ENCODE results near the gene GM2A. TPM values are rescaled to one million over a fixed set of nuclear protein-coding genes. Genes with fewer than 3 reads are reported as not detected.
"Not testable (repeated sequence)": the region's sequence is repeated elsewhere in the genome, so short reads cannot be mapped to it uniquely, and the experiment has no call there.

Gene GM2A
- total RNA-seq, 1 donor from 2014 or later: 118 TPM

DNA sequence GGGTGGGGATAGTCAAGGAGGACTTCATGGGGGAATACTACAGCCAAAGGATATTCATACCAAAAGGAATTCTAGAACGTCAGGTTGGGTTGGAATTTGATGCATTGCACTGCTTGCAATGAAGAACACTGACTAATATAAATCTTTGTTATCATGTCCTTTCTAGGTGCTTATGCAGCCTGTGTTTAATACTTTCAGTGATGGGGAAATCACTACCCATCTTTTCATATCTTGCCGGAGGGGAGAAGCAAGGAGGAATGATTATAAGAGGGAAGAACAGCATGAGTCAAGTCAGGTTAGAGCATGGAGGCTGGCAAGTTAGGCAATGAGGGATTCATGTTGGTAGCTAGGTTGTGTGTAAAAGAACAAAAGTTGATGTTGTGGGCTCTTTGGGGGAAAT is 24.0 kb upstream of the GM2A start:
- no peak for ATAC-seq

DNA sequence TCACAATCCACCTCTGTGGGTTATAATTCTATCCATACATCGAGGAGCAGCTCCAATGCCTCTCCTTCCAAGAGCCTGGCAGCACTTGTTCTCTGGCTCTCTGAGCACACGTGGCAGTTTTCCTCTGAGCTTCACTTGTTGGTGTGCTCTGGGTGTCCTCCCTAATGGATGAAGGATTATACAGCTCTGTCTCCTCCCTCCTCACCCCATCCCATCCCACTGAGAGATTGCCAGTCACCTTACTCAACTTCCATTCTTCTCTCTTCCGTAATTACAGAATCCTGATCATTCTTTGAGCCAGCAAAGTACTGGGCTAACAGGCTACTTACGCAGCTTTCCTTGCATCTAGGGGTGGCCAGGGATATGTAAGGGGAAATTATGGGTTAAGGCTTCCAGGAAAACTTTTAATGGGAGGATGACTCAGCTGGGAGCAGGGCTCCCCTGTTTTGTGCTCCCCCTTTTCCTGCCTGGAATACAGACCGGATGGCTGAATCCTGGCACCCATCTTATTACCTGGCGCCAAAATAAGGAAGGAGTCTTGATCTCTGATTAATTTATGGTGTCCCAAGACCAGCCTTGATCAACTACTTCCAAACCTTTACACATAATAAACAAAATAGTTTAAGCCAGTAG is 22.8 kb upstream of the GM2A start:
- ATAC-seq: peak; percentile 22

DNA sequence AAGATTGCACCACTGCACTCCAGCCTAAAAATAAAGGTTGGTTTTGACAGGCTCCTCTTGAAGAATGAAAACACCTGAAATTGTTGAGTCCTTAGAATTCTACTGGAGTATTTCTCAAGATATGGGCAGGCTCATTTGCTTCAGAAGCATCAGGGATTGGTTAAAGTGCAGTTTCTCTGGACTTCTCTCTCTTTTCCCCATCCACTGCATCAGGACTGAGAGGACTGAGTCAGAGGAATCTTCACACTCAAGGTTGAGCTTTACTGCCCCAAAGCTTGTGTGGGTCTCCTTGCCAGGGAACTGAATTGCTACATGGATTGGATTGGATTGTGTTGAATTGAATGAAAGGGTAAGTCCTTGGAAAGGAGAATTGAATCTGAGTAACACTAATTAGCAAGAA is 21.6 kb upstream of the GM2A start:
- no peak for ATAC-seq

DNA sequence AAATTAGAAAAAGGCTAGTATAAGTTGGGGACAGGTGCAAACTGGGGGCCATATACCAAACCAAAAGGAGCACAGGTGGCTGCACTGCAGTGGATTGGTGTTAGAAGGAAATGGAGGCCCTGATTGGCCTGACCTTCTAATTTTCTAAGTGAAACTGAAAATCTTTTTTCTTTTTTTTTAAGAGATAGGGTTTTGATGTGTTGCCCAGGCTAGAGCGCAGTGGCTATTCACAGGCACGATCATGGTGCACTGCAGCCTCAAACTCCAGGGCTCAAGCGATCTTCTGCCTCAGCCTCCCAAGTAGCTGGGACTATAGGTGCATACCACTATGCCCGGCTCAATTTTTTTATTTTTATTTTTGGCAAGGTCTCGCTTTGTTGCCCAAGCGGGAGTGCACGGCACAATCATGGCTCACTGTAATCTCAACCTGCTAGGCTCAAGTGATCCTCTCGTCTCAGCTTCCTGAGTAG is 19.3 kb upstream of the GM2A start:
- ATAC-seq: peak; percentile 14

DNA sequence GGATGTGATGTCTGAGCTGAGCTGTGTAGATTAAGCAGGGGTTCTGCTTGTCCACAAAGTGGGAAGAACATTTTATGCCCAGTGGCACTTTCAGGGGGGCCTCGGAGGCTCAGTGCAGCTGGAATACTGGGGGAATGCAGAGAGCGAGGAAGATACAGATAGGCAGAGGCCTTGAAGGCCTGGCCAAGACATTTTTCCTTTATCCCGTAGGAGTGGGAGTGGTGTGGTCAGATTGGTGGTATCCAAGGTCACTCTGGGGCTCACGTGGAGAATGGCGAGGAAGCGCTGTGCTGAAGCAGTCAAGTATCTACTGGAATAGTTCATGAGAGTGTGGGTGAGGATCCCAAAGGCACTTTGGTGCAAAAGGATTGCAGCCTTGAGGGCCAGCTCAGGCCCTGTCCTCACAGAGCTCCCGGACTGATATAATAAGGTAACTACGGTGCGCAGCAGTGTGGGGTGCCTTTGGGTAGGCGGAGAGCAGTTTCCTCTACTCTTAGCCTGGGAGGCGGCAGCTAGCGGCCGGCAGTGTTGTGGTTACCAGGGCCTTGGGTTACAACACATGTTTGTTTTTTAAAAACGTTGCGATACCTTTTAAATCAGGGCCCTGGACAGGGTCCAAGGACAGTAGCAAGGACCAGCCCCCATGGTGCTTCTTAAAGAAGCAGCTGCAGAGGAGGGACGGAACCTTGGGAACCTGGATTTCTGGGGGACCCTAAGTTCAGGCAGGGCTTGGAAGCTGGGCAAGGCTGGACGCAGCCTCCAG is 18.3 kb upstream of the GM2A start:
- ATAC-seq: peak; percentile 63

DNA sequence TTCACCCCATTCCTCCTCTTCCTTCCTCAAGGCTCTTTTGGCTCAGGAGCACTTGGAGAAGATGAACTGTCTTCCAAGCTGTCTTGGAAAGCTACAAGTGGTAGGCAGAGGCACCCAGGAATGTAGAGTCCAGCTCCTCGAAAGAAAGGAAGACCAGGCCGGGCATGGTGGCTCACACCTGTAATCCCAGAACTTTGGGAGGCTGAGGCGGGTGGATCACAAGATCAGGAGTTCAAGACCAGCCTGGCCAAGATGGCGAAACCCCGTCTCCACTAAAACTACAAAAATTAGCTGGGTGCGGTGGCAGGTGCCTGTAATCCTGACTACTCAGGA is 17.8 kb upstream of the GM2A start:
- ATAC-seq: not testable (repeated sequence)

DNA sequence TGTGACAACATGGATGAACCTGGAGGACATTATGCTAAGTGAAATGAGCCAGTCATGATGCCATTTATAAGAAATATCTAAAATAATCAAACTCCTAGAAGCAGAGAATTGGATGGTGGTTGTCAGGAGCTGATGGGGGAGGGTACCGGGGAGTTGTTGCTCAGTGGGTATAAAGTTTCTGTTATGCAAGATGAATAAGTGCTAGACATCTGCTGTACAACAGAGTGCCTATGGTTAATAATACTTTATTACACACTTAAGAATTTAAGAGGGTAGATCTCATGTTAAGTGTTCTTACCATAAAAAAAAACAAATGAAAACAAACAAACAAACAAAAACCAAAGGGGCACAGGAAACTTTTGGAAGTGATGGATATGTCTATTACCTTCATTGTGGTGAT is 16.1 kb upstream of the GM2A start:
- ATAC-seq: no peak

DNA sequence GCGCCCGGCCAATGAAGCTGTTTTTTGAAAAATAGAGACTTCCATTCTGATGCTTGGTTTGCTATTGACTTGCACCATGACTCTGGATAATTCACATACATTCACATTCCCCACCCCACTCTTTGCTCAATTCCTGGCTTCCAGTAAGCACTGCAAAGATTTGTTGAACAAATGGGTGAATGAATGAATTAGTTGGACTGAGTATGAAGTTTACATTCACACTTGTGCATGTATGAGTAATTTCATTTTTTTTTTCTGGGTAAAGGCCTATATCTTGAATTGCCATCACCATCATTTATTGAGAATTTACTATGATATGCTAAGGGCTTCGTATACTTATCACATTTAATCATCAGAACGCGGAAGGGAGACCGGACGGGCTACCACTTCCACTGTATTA is 15.3 kb upstream of the GM2A start:
- ATAC-seq: no peak

DNA sequence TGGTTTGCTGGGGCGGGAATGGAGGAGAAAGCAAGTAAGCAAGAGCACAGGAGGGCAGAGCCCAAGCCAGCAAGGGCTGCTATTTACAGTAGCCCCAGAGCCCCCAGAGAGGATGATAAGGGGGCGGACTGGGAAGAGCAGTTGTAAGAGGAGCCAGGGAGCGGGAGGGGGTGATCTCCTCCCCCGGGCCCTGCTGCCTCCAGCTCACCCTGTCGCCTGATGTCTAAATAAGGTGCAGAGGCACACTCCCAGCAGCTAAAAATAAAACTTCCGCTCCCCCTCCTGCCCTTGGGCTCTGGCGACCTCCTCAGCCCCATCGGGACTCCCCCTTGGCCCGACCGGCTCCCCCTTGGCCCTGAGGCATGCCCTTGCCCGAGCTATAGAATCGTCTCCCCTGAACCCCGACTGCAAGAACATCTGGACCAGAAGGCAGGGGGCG is 14.7 kb upstream of the GM2A start:
- ATAC-seq: peak; percentile 29

DNA sequence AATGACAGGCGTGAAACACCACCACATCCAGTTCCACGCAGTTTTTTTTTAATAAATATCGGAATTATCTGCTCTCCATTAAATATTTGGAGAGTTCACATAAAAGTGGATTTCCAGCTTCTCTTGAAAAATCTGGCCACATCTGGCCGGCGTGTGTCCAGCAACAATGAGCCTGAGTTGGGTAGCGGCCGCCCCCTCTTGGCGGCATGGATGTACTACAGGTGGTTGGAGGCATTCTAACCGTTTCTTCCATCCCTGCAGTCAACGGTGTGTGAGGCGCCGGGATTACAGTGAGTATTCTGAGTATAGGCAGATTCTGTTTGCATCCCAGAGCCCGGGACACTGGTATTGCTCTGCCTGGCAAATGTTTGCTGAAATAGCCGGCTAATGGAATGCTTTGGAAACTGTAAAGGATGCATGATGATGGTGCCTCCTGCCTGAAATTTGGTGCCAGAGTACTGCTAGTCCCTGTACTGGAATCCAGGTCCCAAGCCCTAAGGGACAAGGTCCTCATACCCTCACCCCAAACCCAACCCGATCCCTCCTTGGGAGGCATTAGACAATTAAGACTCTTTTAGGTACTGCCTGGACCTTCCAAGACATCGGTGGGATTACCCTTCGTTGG is 13.6 kb upstream of the GM2A start:
- peak; percentile 82 for ATAC-seq

DNA sequence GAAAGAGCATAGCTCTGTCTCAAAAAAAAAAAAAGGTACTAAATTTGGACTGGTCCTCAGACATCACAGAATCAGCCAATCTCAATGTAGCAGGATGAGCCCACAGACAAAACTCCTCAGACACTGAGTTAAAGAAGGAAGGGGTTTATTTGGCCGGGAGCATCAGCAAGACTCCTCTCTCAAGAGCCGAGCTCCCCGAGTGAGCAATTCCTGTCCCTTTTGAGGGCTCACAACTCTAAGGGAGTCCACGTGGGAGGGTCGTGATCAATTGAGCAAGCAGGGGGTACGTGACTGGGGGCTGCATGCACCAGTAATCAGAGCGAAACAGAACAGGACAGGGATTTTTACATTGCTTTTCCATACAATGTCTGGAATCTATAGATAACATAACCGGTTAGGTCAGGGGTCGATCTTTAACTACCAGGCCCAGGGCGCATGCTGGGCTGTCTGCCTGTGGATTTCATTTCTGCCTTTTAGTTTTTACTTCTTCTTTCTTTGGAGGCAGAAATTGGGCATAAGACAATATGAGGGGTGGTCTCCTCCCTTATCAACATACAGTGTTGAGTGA is 12.6 kb upstream of the GM2A start:
- not testable (repeated sequence) for ATAC-seq

DNA sequence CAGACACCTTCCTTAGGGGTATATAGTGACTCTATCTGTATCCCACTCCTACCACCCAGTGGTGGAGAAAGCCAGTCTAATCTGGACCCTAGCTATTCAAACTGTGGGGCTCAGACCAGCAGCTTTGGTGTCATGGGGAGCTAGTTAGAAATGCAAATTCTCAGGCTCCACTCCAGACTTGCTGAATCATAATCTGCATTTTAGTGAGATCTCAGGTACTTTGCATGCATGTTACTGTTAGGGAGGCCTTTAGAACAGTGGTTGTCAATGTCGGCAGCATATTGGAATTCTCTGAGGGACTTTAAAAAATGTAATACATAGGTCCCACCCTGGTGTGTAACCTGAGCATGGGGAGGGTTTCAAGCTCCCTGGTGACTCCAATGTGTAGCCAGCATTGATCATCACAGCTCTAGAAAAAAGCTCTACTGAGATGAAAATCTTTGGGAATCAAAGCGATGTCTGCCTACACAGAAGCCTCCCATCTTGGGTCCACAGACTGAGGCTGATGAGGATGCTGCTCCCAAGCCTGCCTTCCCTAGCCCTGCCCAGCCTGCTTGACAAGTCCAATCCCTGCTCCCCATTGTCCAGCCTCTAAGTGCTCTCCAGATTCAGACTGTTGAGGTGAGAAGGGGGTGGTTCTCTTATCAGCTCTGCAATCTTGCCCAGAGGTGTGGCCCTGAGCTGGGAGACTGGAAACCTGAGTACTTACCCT is 11.9 kb upstream of the GM2A start:
- ATAC-seq: no peak

DNA sequence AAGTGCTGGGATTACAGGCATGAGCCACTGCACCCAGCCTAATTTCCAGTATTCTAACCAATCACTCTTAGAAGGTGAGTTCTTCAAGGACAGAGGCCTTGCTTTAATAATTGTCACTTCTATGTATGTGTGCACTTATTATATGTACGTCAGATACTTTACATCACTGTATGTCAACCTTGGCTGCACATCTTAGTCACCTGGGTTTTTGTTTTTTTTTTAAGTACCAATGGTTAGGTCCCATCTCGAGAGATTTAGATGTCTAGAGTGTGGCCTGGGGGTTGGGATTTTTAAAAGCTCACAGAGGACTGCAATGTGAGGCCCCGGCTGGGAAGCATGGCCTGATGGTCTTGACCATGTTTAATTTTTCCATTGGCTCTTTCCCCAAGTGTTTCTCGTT is 9.9 kb upstream of the GM2A start:
- ATAC-seq: no peak

DNA sequence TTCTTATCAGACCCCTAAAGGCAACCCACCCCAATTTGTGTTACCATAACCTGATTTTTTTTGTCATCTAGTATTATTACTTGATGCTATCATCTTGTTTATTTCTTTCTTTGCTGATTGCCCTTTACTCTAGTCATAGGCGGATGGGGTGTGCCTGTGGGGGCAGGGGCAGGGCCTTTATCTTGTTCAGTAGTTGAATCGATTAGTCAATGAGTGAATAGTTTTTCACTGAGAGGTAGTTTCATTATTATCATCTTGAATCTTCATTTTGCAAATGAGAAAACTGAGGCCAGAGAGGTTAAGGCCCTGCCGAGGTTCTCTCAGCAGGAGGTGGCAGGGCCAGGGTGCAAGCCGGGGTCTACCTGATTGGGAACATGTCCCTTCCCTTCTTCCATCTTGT is 9.4 kb upstream of the GM2A start:
- no peak for ATAC-seq

DNA sequence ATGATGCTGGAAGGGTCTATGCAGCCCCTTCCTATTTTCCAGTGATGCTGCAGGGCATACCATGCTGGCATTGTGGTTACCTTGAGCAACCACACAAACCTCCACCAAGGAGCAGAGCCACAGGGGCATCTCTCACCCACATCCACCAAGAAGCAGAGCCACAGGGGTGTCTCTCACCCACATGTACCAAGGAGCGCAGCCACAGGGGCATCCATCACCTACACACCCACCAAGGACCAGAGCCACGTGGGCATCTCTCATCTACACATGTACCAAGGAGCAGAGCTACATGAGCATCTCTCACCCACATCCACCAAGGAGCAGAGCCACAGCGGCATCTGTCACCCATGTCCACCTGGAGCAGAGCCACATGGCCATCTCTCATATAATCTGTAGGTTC is 8.8 kb upstream of the GM2A start:
- ATAC-seq: no peak

DNA sequence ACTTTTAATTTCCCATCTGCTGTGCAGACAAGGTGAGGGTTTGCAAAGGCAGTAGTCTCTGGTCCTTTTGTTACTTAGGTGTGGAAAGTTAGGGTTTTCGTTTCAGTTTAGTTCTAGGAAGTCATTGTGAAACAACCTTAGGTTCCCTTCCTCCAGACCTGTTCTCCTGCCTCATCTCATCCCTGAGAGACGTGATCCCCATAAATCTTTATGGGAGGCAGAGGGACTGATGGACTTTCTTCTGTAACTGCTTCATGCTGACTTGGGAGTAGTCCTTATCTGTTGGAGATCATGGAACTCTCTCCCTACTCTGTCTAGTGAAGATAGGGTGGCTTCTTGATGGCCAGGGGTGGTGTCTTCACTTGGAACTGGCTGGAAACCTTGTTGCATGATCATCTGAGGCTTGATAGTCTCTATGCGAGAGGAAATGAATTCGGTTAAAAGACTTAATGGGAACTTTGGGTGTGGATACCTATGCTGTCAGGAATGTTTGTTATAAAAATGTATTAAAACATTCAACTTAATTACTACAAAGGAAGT is 7.2 kb upstream of the GM2A start:
- ATAC-seq: no peak

DNA sequence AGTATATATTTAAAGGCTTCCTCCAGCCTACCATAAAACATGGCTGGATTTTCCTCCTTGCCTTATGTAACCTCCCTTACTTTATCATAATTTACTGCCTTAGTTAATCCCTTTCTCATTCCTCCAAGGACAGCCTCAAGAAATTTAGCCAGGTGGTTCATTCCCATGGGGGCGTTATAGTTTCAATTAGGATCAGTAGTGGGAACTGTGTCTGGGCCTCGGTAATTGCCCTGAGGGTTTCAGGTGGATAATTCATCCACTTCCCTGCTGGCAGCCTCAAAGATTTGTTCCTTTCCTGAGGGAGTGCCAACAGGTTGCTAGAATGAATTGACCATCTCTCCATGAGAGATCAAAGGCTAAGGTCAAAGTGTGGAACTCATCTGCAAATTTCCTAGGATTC is 4.3 kb upstream of the GM2A start:
- no peak for ATAC-seq

DNA sequence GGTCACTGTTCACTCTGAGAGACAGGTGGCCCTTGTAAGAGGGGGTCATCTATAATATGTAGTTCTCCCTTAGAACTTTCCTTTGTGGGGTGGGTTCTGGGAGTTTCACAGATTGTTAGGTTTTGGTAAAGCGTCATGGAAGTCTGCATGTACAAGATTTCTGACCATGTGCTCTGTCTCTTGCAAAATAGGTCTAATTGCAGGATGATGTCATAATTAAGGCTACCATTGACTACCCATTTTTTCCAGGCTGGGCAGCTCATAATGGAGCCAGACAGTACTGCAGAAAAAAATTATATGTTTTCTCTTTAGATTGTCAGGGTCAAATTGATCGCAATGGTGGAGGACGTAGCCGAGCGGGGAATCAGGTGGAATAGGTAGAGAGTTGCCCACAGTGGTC is 3.7 kb upstream of the GM2A start:
- no peak for ATAC-seq

DNA sequence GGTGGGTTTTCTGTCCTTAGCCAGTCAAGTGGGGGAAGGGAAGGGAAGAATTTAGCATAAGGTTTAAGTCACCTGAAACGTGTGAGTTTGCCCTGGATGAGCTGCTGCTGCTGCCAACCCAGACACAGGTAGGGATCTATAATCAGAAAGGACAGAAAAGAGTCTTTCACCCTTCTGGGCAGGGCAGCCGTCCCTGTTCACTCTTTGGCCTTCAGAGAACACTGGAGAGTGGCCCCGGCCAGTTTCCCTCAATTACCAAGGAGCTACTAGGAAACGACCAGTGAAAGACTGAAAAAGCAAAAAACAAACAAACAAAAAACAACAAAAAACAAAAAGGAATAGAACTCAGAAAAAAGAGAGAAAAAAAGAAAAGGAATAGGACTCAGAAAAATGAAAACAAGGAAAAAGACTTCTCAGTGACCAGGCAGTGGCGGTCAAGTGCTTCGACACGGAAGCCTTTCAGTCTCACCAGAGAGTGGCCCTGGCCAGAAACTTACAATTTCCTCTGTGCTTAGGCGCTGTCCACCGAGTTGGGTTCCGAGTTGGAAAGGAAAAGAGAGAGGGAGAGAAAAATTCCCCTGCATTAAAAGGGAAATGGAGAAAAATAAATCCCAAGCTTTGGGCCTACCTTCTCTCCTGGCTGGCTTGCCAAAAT is 2.5 kb upstream of the GM2A start:
- no peak for ATAC-seq

DNA sequence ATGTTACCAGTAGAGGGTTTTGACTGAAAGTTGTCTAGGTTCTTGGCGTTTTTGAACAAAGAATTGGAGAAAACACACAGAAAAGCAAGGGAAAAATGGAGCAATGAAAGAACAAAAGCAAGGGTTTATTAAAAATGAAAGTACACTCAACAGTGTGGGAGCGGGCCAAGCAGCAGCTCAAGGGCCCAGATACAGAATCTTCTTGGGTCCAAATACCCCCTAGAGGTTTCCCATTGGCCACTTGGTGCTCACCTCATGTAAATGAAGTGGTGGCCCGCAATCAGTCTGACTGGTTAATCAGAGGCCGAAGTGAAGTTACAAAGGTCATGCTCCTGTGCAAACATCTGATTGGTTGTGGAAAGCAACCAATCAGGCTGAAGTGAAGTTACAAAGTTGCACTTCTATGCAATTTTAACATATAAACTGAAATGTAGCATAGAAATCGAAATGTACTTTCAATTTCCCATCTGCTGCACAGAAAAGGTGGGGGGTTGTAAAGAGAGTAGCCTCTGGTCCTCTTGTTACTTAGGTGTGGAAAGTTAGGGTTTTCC is 1.9 kb upstream of the GM2A start:
- no peak for ATAC-seq

DNA sequence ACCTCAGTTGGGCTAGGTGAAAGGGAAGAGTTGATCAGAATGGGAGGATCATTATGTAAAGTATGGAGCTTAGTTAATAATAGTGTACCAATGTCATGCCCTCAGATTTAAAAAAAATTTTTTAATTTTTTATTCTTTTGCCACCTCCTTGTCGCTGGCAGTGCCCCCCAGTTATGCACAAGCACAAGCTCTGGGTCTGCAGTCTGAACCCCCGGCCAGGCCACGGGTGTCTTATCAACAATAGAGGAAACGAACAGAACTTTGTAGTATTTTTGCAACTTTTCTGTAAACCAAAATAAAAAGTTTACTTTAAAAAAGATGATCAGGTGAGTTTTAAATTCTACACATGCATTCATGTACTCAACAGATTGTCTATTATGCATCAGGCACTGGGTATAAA is 1.4 kb upstream of the GM2A start:
- no peak for ATAC-seq

DNA sequence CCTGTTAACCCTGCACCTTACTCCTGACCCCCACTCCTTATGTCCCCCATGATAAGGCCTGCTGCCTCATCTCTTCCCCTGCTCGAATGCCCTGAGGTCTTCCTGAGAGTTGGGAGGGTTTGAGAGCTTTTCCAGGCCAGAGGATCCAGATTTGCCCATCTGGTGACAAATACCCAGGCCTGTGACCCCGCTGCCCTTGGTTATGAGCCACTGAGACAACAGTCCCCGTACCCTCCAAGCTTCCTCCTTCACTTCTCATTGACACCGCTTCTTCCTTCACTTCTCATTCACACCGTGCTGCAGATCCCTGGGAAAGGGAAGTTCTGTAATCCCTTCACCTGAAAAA is 593 bp downstream of the GM2A start:
- ATAC-seq: no peak

Data from esophagus mucosa (tissue), 1 donor.